H9 (cell line): ENCODE data around the gene SLC9A5. TPM values are rescaled to one million over a fixed set of nuclear protein-coding genes. Genes with fewer than 3 reads are reported as not detected.
A peak's percentile ranks its signal among the peaks of the same experiment; 100 is the strongest.

Source experiments
- DNase-seq: peaks from one replicate; pipeline ENCODE4 v3.0.0-alpha.2; 2017
- H2AFZ ChIP-seq: one replicate; pipeline ENCODE4 v1.6.1; 2013; ENCODE audit warnings: mild to moderate bottlenecking, low read length, control low read depth, moderate library complexity
- H2AK5ac ChIP-seq: 2 replicates; pipeline ENCODE4 v1.6.1; 2013; ENCODE audit warnings: low read length, control low read depth, mixed read lengths; ENCODE audit not compliant: insufficient read length
- H2BK120ac ChIP-seq: one replicate; pipeline ENCODE4 v1.6.1; 2013; ENCODE audit warnings: low read depth, mild to moderate bottlenecking, low read length, control low read depth, inconsistent platforms; ENCODE audit not compliant: poor library complexity, severe bottlenecking
- H2BK12ac ChIP-seq: 2 replicates; pipeline ENCODE4 v1.6.1; 2013; ENCODE audit warnings: low read length, control low read depth, mixed read lengths, low read depth; ENCODE audit not compliant: insufficient read length
- H2BK15ac ChIP-seq: 2 replicates; pipeline ENCODE4 v1.6.1; 2013; ENCODE audit warnings: low read depth, low read length, control low read depth
- H2BK20ac ChIP-seq: one replicate; pipeline ENCODE4 v1.6.1; 2013; ENCODE audit warnings: low read depth, mild to moderate bottlenecking, low read length, control low read depth, inconsistent platforms; ENCODE audit not compliant: poor library complexity, severe bottlenecking
- H2BK5ac ChIP-seq: 2 replicates; pipeline ENCODE4 v1.6.1; 2013; ENCODE audit warnings: low read length, control low read depth, mixed read lengths; ENCODE audit not compliant: insufficient read length
- H3K14ac ChIP-seq: 2 replicates; pipeline ENCODE4 v1.6.1; 2013; ENCODE audit warnings: low read length, control low read depth; ENCODE audit not compliant: insufficient read depth
- H3K18ac ChIP-seq: 2 replicates; pipeline ENCODE4 v1.6.1; 2013; ENCODE audit warnings: low read depth, mild to moderate bottlenecking, mixed read lengths, low read length, control low read depth; ENCODE audit not compliant: insufficient read length
- H3K23ac ChIP-seq: 2 replicates; pipeline ENCODE4 v1.6.1; 2013; ENCODE audit warnings: low read length, control low read depth, mixed read lengths, low read depth; ENCODE audit not compliant: insufficient read length
- H3K23me2 ChIP-seq: 2 replicates; pipeline ENCODE4 v1.6.1; 2013; ENCODE audit warnings: low read depth, mild to moderate bottlenecking, mixed read lengths, low read length, control low read depth; ENCODE audit not compliant: insufficient read length, poor library complexity, severe bottlenecking
- H3K27ac ChIP-seq: 2 replicates; pipeline ENCODE4 v1.5.1; 2013; ENCODE audit warnings: low read length, control low read depth, mixed read lengths, low read depth; ENCODE audit not compliant: insufficient read length
- H3K27me3 ChIP-seq: 2 replicates; pipeline ENCODE4 v1.6.1; 2013; ENCODE audit warnings: low read length, control low read depth, inconsistent platforms; ENCODE audit not compliant: insufficient read depth
- H3K4ac ChIP-seq: 2 replicates; pipeline ENCODE4 v1.6.1; 2013; ENCODE audit warnings: low read depth, mild to moderate bottlenecking, control low read depth, inconsistent platforms, low read length, moderate library complexity
- H3K4me1 ChIP-seq: 2 replicates; pipeline ENCODE4 v1.6.1; 2013; ENCODE audit warnings: low read length, control low read depth, inconsistent platforms; ENCODE audit not compliant: insufficient read depth
- H3K4me2 ChIP-seq: 2 replicates; pipeline ENCODE4 v1.6.1; 2013; ENCODE audit warnings: low read length, control low read depth, mixed read lengths; ENCODE audit not compliant: insufficient read length, insufficient read depth
- H3K56ac ChIP-seq: 2 replicates; pipeline ENCODE4 v1.6.1; 2013; ENCODE audit warnings: low read depth, mild to moderate bottlenecking, mixed read lengths, low read length, control low read depth; ENCODE audit not compliant: insufficient read length
- H3K79me1 ChIP-seq: 2 replicates; pipeline ENCODE4 v1.6.1; 2013; ENCODE audit warnings: low read depth, mild to moderate bottlenecking, moderate library complexity, low read length, control low read depth, inconsistent platforms; ENCODE audit not compliant: insufficient read depth, poor library complexity, severe bottlenecking
- H3K79me2 ChIP-seq: 2 replicates; pipeline ENCODE4 v1.6.1; 2013; ENCODE audit warnings: low read length, control low read depth, inconsistent platforms; ENCODE audit not compliant: insufficient read depth
- H3K9ac ChIP-seq: 2 replicates; pipeline ENCODE4 v1.6.1; 2013; ENCODE audit warnings: low read length, control low read depth, mixed read lengths; ENCODE audit not compliant: insufficient read length; ENCODE audit errors: extremely low read depth
- H3K9me3 ChIP-seq: one replicate; pipeline ENCODE4 v1.6.1; 2013; ENCODE audit warnings: low read depth, low read length, inconsistent platforms; ENCODE audit not compliant: control insufficient read depth
- H3T11ph ChIP-seq: one replicate; pipeline ENCODE4 v1.6.1; 2013; ENCODE audit warnings: mild to moderate bottlenecking, low read length, control low read depth, inconsistent platforms
- H4K20me1 ChIP-seq: one replicate; pipeline ENCODE4 v1.6.1; 2013; ENCODE audit not compliant: control insufficient read depth, insufficient read length, insufficient read depth
- H4K5ac ChIP-seq: 2 replicates; pipeline ENCODE4 v1.6.1; 2013; ENCODE audit warnings: low read depth, mild to moderate bottlenecking, mixed read lengths, low read length, control low read depth; ENCODE audit not compliant: insufficient read length
- H4K8ac ChIP-seq: replicated peaks from 2 replicates; pipeline ENCODE4 v1.6.1; 2013; ENCODE audit warnings: low read length, control low read depth, mixed read lengths, low read depth; ENCODE audit not compliant: insufficient read length
- H4K91ac ChIP-seq: 2 replicates; pipeline ENCODE4 v1.6.1; 2013; ENCODE audit warnings: low read depth, mild to moderate bottlenecking, moderate library complexity, mixed read lengths, low read length, control low read depth; ENCODE audit not compliant: insufficient read length
- H3K27ac Mint-ChIP-seq, 3 experiments: 2 replicates in 2 of 3; 3 replicates in 1 of 3; pipeline ENCODE4 v1.8.0; 2020 to 2021; ENCODE audit warnings: mixed read lengths in 3 of 3, mild to moderate bottlenecking in 1 of 3, moderate library complexity in 1 of 3
- H3K27me3 Mint-ChIP-seq: 2 replicates; pipeline ENCODE4 v1.8.0; 2021; ENCODE audit warnings: low read depth, mild to moderate bottlenecking, moderate library complexity, mixed read lengths
- H3K36me3 Mint-ChIP-seq, 3 experiments: 2 replicates in 2 of 3; 3 replicates in 1 of 3; pipeline ENCODE4 v1.8.0; 2020 to 2021; ENCODE audit warnings: low read depth in 3 of 3, mixed read lengths in 3 of 3; ENCODE audit not compliant: insufficient read depth in 1 of 3
- H3K4me1 Mint-ChIP-seq, 2 experiments: 2 replicates each; pipeline ENCODE4 v1.8.0; 2020; ENCODE audit warnings: mixed read lengths in 2 of 2
- H3K4me3 Mint-ChIP-seq, 2 experiments: 2 replicates in 1 of 2; 3 replicates in 1 of 2; pipeline ENCODE4 v1.8.0; 2020 to 2021; ENCODE audit warnings: mild to moderate bottlenecking in 2 of 2, mixed read lengths in 2 of 2, moderate library complexity in 1 of 2
- H3K9me3 Mint-ChIP-seq, 2 experiments: 2 replicates in 1 of 2; 3 replicates in 1 of 2; pipeline ENCODE4 v1.8.0; 2020; ENCODE audit warnings: mild to moderate bottlenecking in 2 of 2, mixed read lengths in 2 of 2, moderate library complexity in 1 of 2
- CTCF ChIP-seq: fragments of 200-600 bp; sonication (generic); conservative IDR thresholded peaks from 3 replicates; pipeline ENCODE4 v1.8.0; 2021; ENCODE audit warnings: antibody characterized with exemption, mild to moderate bottlenecking
- WGBS: extraction: QIAGEN DNeasy Blood & Tissue Kit; methylation state at CpG from one replicate; pipeline ENCODE4 v1.1.7; 2013; ENCODE audit warnings: missing lambda C conversion rate, low lambda C conversion rate, mixed read lengths; ENCODE audit not compliant: insufficient read length; ENCODE audit errors: extremely low coverage; 5-methylcytosine and 5-hydroxymethylcytosine counted together
- total RNA-seq: library from RNA; stranded (reverse); gene quantifications from 2 replicates; pipeline ENCODE4 v1.2.1, GENCODE V29; 2021

Gene SLC9A5
- total RNA-seq, 1 experiment from 2014 or later = 9.1 TPM

GRCh38 chr16:67230809-67231660 is 17.7 kb upstream of the SLC9A5 start:
- Histone ChIP-seq H3T11ph (no peak overlapping the region), H3K56ac (no peak overlapping the region), H2BK20ac (no peak overlapping the region), H3K4me2 (no peak overlapping the region), H2BK12ac (no peak overlapping the region), H3K23ac (no peak overlapping the region), H3K27me3 (no peaks in the 10 kb centered on the region), H2BK15ac (no peak overlapping the region), H4K91ac (no peak overlapping the region), H3K14ac (no peak overlapping the region), H2BK120ac (no peak overlapping the region), H3K79me2 (peaks cover 5% of the 10 kb centered on the region; the same call in 1 of the 2 replicates), H2AFZ (no peak overlapping the region), H3K4ac (no peak overlapping the region), H3K9ac (no peak overlapping the region), H3K23me2 (peaks cover 15% of the 10 kb centered on the region), H3K18ac (no peak overlapping the region), H3K9me3 (no peaks in the 10 kb centered on the region), H4K20me1 (no peaks in the 10 kb centered on the region), H2BK5ac (no peak overlapping the region), H4K8ac (no peak overlapping the region), H3K79me1 (peaks cover 3% of the 10 kb centered on the region), H3K4me1 (peaks cover 3% of the 10 kb centered on the region), H3K27ac (no peak overlapping the region), H2AK5ac (no peak overlapping the region), H4K5ac (no peak overlapping the region)
- Mint-ChIP-seq H3K4me3 (no peak overlapping the region), H3K9me3 (no peaks in the 10 kb centered on the region; a peak in 1 of 5 replicates), H3K27ac (no peak overlapping the region), H3K36me3 (peaks cover 26 to 74% (median 60%) of the 10 kb centered on the region in 3 experiments), H3K4me1 (peaks cover 12 to 16% of the 10 kb centered on the region in 2 experiments), H3K27me3 (no peaks in the 10 kb centered on the region)
- WGBS = no CpG with 5 or more reads among the region's 12 CpGs
- no peak for TF ChIP-seq CTCF
- DNase-seq = peak; percentile 20
